GM19455 (cell line): ENCODE measurements around the gene BACE2.

ENCODE experiments used
- ATAC-seq: cut with Tn5 transposase; IDR thresholded peaks from one replicate; pipeline ENCODE4 v1.9.1; 2021; ENCODE audit not compliant: unreplicated experiment

Gene BACE2

GRCh38 chr21:41317063-41317392 is 149.1 kb downstream of the BACE2 start:
- no peak for ATAC-seq

GRCh38 chr21:41317458-41317857 is 149.5 kb downstream of the BACE2 start:
- ATAC-seq, result no peak

- ATAC-seq, result no peak
Observed at GRCh38 chr21:41318218-41318617, 150.3 kb downstream of the BACE2 start.

GRCh38 chr21:41319273-41319672 is 151.3 kb downstream of the BACE2 start:
- ATAC-seq, result no peak

- ATAC-seq, result no peak
Observed at GRCh38 chr21:41321211-41321907, 153.4 kb downstream of the BACE2 start.

- no peak for ATAC-seq
Observed at GRCh38 chr21:41321908-41322495, 154.0 kb downstream of the BACE2 start.

- ATAC-seq, result no peak
Observed at GRCh38 chr21:41322496-41323382, 154.8 kb downstream of the BACE2 start.

- ATAC-seq, result no peak
Observed at GRCh38 chr21:41325138-41325912, 157.4 kb downstream of the BACE2 start.

GRCh38 chr21:41326414-41327080 is 158.6 kb downstream of the BACE2 start:
- ATAC-seq, result no peak

- ATAC-seq, result no peak
Observed at GRCh38 chr21:41327753-41328152, 159.8 kb downstream of the BACE2 start.

- ATAC-seq, result no peak
Observed at GRCh38 chr21:41328660-41329607, 161.0 kb downstream of the BACE2 start.
